ENCODE data around the gene TMEM38A. TPM values are rescaled to one million over a fixed set of nuclear protein-coding genes. Genes with fewer than 3 reads are reported as not detected.
"Not testable (repeated sequence)": the region's sequence is repeated elsewhere in the genome, so short reads cannot be mapped to it uniquely, and the experiment has no call there.

TMEM38A gene
- total RNA-seq, 6 donors from 2014 or later = 5.1 to 8.4 (median 5.9) TPM

GRCh38 chr19:16684216-16684615, 23.3 kb downstream of the TMEM38A start:
- H3K27me3 ChIP-seq = no peaks in the 10 kb centered on the region
- no peaks in the 10 kb centered on the region for H3K4me1 ChIP-seq
- no peak overlapping the region for H3K4me3 ChIP-seq
- no peak for DNase-seq
- no peak overlapping the region for H3K27ac ChIP-seq
- peaks cover 0 to 22% (median 16%) of the 10 kb centered on the region in 4 donors for H3K36me3 ChIP-seq
- 86% methylated on average over 3 of the region's 3 CpGs for WGBS, 2 donors
- ATAC-seq (ENCODE audit: low FRiP score in 2 of 2) = no peak
- TF ChIP-seq POLR2AphosphoS5 (IDR thresholded peaks at IDR 0.05) (no peak), POLR2A (IDR thresholded peaks at IDR 0.05) (no peak), EP300 (IDR thresholded peaks at IDR 0.05) (no peak), CTCF (IDR thresholded peaks at IDR 0.05) (no peak)
- H3K9me3 ChIP-seq = peaks cover 0 to 12% (median 0%) of the 10 kb centered on the region in 4 donors

DNA sequence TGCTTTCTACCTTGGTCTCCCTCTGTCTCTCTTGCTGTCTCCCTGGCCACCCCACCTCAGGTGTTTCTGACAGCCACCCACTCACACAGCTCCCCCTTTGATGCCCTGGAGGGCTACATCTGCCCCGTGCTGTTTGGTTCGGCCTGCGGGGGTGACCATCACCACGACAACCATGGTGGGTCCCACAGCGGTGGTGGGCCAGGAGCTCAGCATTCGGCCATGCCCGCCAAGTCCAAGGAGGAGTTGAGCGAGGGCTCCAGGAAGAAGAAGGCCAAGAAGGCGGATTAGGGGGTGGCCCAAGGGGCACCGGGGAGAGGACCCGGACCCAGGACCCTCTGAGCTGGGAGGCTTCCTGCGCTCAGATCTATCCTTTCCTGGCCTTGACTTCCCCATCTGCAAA, 27.1 kb downstream of the TMEM38A start:
- Histone ChIP-seq H3K36me3 (no peaks in the 10 kb centered on the region), H3K4me3 (no peak overlapping the region), H3K27me3 (no peaks in the 10 kb centered on the region), H3K27ac (no peak overlapping the region), H3K9me3 (no peaks in the 10 kb centered on the region), H3K4me1 (no peaks in the 10 kb centered on the region)
- 98% methylated on average over 12 of the region's 12 CpGs for WGBS, 2 donors
- TF ChIP-seq EP300 (IDR thresholded peaks at IDR 0.05) = no peak
- no peak for ATAC-seq (ENCODE audit: low FRiP score in 2 of 2)
- peak in 1 of 2 donors; percentile 51 for DNase-seq

- H3K27ac ChIP-seq = no peak overlapping the region
- H3K36me3 ChIP-seq = no peaks in the 10 kb centered on the region
- H3K4me1 ChIP-seq = no peaks in the 10 kb centered on the region
- TF ChIP-seq POLR2A (IDR thresholded peaks at IDR 0.05) (no peak), EP300 (IDR thresholded peaks at IDR 0.05) (peak in 1 of 4 donors; percentile 4), POLR2AphosphoS5 (IDR thresholded peaks at IDR 0.05) (peak in 1 of 2 donors; percentile 33), CTCF (IDR thresholded peaks at IDR 0.05) (no peak)
- peak in 1 of 2 donors; percentile 24 for DNase-seq
- H3K4me3 ChIP-seq = no peak overlapping the region
- WGBS, 2 donors = 69 to 81% methylated on average over 5 of the region's 5 CpGs
- peak in 1 of 2 donors; percentile 62 for ATAC-seq (ENCODE audit: low FRiP score in 2 of 2)
- H3K9me3 ChIP-seq = no peaks in the 10 kb centered on the region
- no peaks in the 10 kb centered on the region for H3K27me3 ChIP-seq
Measured at GRCh38 chr19:16698914-16699313, 38.0 kb downstream of the TMEM38A start.

DNA sequence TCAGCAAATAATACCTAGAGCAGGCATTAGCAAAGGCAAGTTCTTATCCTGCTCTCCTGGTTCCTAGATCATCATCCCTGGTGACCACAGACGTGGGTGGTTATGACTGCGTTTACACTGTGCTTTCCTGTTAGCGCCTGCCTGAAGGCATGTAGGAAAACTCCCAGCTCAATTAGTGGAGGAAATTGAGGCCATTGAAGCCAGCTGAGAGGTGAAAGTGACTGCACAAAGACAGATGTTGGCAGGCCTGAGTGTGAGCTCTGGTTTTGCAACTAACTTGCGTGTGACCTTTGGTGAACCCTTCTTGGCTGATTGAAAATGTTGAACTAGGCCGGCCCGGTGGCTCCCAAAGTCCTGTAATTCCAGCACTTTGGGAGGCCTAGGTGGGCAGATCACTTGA, 41.2 kb downstream of the TMEM38A start:
- no peak overlapping the region for H3K4me3 ChIP-seq
- ATAC-seq (ENCODE audit: low FRiP score in 2 of 2) = peak; percentile 26 to 69
- H3K9me3 ChIP-seq = no peaks in the 10 kb centered on the region
- H3K27ac ChIP-seq = no peak overlapping the region
- TF ChIP-seq POLR2A (IDR thresholded peaks at IDR 0.05) (no peak), CTCF (IDR thresholded peaks at IDR 0.05) (no peak), EP300 (IDR thresholded peaks at IDR 0.05) (peak in 2 of 4 donors; percentile 14 to 26), POLR2AphosphoS5 (IDR thresholded peaks at IDR 0.05) (peak in 1 of 2 donors; percentile 65)
- DNase-seq = peak in 1 of 2 donors; percentile 22
- no peaks in the 10 kb centered on the region for H3K27me3 ChIP-seq
- 34 to 63% methylated on average over 6 of the region's 6 CpGs for WGBS, 2 donors
- no peaks in the 10 kb centered on the region for H3K4me1 ChIP-seq
- H3K36me3 ChIP-seq = no peaks in the 10 kb centered on the region

GRCh38 chr19:16703677-16704076, 42.7 kb downstream of the TMEM38A start:
- H3K4me1 ChIP-seq = no peaks in the 10 kb centered on the region
- no peaks in the 10 kb centered on the region for H3K9me3 ChIP-seq
- WGBS, 2 donors = 84 to 88% methylated on average over 4 of the region's 4 CpGs
- H3K4me3 ChIP-seq = no peak overlapping the region
- TF ChIP-seq CTCF (IDR thresholded peaks at IDR 0.05) = no peak
- TF ChIP-seq EP300 (IDR thresholded peaks at IDR 0.05) = no peak
- TF ChIP-seq POLR2AphosphoS5 (IDR thresholded peaks at IDR 0.05) = no peak
- TF ChIP-seq POLR2A (IDR thresholded peaks at IDR 0.05) = no peak
- DNase-seq = no peak
- H3K27me3 ChIP-seq = no peaks in the 10 kb centered on the region
- no peaks in the 10 kb centered on the region for H3K36me3 ChIP-seq
- no peak overlapping the region for H3K27ac ChIP-seq
- ATAC-seq (ENCODE audit: low FRiP score in 2 of 2) = no peak

- not testable (repeated sequence) for H3K4me3 ChIP-seq; H3K9me3 ChIP-seq; ATAC-seq (ENCODE audit: low FRiP score in 2 of 2); DNase-seq; H3K27me3 ChIP-seq; H3K4me1 ChIP-seq; H3K36me3 ChIP-seq; H3K27ac ChIP-seq
Measured at GRCh38 chr19:16710870-16711269, 49.9 kb downstream of the TMEM38A start.

DNA sequence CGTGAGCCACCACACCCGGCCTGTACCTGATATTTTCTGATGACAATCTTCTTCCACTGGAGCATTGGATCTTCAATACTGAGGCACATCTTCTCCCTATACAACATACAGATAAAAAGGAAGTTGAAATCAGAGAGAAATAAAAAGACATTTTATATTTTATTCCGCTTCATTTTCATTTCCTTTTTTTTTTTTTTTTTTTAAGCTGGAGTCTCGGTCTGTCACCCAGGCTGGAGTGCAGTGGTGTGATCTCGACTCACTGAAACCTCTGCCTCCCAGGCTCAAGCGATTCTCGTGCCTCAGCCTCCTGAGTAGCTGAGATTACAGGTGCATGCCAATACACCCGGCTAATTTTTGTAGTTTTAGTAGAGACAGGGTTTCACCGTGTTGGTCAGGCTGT, 51.4 kb downstream of the TMEM38A start:
- WGBS, 2 donors = 77 to 81% methylated on average over 9 of the region's 9 CpGs
- H3K4me3 ChIP-seq; H3K4me1 ChIP-seq; H3K27ac ChIP-seq; DNase-seq; H3K27me3 ChIP-seq; H3K9me3 ChIP-seq; ATAC-seq (ENCODE audit: low FRiP score in 2 of 2); H3K36me3 ChIP-seq: not testable (repeated sequence)
